Measurements from ENCODE around the gene ADGRV1.

- no peak for TF ChIP-seq POLR2AphosphoS5 (IDR thresholded peaks at IDR 0.05; ENCODE audit: low read depth, low read length)
- TF ChIP-seq REST (IDR thresholded peaks at IDR 0.05; ENCODE audit: insufficient read depth in 1 of 2, low read depth in 2 of 2, low read length in 2 of 2), result no peak
- no peak for TF ChIP-seq TAF1 (IDR thresholded peaks at IDR 0.05; ENCODE audit: borderline replicate concordance, insufficient read depth, low read length)
- no peak for TF ChIP-seq SIN3A (IDR thresholded peaks at IDR 0.05; ENCODE audit: borderline replicate concordance, insufficient read depth, low read length)
Observed at GRCh38 chr5:90934738-90935137, 376.1 kb downstream of the ADGRV1 start.

Measured in PFSK-1 (cell line).